GM21423 (cell line): ENCODE data around the gene POLR2H.

ENCODE experiments used
- ATAC-seq: cut with Tn5 transposase; IDR thresholded peaks from one replicate; pipeline ENCODE4 v1.9.1; 2021; ENCODE audit warnings: mild to moderate bottlenecking, moderate library complexity; ENCODE audit not compliant: unreplicated experiment

POLR2H gene

DNA sequence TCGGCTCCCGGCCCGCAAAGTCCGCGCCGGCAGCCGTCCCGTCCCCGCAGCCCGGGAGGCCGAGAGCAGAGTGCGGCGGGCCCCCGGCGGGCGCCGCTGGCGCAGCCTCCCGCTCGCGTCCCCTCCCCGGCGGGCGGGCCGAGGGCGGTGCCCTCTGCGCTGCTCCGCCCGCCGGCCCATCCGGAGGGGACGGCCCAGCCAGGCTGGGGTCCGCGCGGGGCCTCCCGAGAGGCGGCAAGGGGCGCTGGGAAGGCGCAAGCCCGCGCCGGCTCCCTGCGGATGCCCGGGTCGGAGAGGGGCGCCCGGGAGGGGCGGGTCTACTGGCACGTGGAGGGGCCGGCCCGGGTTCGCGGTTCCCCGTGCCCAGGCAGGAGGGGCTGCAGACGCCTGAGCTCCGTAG lies at the start of gene POLR2H, which contains the start of gene CLCN2:
Gene POLR2H, plus strand, starts transcription at position 179 of the 400 bp plus-strand sequence. CDS start 1,783 bp downstream, outside the sequence.
Gene CLCN2, minus strand, starts transcription at position 74 of the 400 bp plus-strand sequence. CDS start 126 bp downstream, outside the sequence.
- peak; percentile 40 for ATAC-seq

- peak; percentile 84 for ATAC-seq
These were observed 47.2 kb upstream of the POLR2H start, which contains the start of gene EIF4G1 for GRCh38 chr3:184314363-184314699. Gene EIF4G1, plus strand, starts transcription at chr3:184314606. Its CDS starts 1,191 bp downstream, at chr3:184315797.

DNA sequence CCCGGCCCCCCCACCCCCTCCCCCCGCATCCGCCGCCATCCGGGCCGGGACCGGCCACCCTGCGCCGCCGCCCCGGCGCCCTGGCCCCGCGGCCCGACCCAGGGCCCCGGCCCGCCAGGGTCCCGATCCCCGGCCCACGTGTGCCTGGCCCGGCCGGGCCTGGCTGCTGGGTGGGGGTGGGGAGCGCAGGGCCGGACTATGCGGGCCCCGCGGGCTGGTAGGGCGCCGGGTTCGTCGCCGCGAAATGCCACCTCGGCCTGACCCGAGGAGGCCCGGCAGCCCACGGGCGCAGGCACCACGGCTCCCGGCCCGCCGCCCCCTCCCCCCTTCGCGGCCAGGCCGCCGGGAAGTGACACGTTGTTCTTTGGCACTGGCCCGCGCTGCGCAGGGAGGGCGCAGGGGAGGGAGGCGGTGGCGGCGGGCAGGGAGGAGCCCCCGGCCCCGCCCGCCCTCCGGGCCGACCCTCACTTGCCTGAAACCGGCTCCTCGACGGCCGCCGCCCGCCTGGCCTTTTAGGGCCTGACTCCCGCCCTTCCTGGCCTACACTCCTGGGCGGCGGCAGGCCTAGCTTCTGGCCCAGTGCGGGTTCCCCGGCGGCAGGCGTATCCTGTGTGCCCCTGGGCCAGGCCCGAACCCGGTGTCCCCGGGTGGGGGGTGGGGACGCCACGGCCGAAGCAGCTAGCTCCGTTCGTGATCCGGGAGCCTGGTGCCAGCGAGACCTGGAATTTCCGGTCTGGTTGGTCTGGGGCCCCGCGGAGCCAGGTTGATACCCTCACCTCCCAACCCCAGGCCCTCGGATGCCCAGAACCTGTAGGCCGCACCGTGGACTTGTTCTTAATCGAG lies 46.6 kb upstream of the POLR2H start:
- ATAC-seq = peak; percentile 38

DNA sequence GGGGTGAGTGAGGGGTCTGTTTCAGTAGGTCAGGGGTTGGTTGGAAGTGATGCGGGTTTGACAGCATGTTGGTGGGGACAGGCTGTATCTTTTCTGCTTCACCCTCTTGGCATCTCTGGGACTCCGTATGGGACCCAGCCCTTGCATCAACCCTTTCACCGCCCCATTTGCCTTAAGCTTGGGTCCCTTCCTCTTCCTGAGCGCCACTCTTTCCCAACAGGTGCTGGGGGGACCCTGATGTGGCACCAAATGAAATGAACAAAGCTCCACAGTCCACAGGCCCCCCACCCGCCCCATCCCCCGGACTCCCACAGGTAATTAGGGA lies 46.0 kb upstream of the POLR2H start:
- no peak for ATAC-seq

GRCh38 chr3:184315871-184316661 lies 45.4 kb upstream of the POLR2H start:
- ATAC-seq = no peak

GRCh38 chr3:184316792-184317191 lies 44.7 kb upstream of the POLR2H start:
- no peak for ATAC-seq

- ATAC-seq = no peak
These were observed 44.3 kb upstream of the POLR2H start for GRCh38 chr3:184317201-184317600.

- no peak for ATAC-seq
These were observed 41.4 kb upstream of the POLR2H start for GRCh38 chr3:184320104-184320445.

- ATAC-seq = no peak
These were observed 39.8 kb upstream of the POLR2H start for GRCh38 chr3:184321666-184322065.

DNA sequence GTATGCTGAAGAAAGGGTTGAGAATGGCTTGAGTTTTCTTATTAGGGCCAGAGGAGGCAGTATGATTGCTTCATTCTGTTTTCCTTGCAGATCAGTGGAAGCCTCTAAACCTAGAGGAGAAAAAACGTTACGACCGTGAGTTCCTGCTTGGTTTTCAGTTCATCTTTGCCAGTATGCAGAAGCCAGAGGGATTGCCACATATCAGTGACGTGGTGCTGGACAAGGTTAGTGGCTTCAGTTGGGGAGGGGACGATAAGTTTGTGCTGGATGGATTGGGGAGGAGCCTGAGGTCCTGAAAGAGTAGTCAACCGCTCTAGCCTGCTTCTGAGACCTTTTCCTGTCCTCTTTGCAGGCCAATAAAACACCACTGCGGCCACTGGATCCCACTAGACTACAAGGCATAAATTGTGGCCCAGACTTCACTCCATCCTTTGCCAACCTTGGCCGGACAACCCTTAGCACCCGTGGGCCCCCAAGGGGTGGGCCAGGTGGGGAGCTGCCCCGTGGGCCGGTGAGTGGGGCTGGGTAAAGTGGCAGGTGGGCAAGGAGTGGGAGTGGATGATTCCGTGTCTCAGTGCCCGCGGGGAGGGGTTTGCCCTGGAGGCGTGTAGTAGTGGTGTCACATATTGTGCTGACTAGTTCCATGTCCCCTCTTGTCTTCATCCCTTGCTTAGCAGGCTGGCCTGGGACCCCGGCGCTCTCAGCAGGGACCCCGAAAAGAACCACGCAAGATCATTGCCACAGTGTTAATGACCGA lies 38.6 kb upstream of the POLR2H start:
- no peak for ATAC-seq

DNA sequence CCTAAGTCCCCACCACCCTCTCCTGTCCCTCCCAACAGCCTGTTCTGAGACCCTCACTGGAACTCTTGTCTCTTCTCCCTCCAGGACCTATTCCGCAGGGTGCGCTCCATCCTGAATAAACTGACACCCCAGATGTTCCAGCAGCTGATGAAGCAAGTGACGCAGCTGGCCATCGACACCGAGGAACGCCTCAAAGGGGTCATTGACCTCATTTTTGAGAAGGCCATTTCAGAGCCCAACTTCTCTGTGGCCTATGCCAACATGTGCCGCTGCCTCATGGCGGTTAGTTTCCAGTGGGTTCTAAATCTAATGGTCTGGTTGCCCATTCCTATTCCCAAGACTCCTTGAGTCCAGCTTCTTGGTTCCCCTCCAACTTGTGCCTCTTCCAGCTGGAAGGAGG lies 37.8 kb upstream of the POLR2H start:
- no peak for ATAC-seq

GRCh38 chr3:184325269-184325668 lies 36.2 kb upstream of the POLR2H start:
- ATAC-seq = no peak

DNA sequence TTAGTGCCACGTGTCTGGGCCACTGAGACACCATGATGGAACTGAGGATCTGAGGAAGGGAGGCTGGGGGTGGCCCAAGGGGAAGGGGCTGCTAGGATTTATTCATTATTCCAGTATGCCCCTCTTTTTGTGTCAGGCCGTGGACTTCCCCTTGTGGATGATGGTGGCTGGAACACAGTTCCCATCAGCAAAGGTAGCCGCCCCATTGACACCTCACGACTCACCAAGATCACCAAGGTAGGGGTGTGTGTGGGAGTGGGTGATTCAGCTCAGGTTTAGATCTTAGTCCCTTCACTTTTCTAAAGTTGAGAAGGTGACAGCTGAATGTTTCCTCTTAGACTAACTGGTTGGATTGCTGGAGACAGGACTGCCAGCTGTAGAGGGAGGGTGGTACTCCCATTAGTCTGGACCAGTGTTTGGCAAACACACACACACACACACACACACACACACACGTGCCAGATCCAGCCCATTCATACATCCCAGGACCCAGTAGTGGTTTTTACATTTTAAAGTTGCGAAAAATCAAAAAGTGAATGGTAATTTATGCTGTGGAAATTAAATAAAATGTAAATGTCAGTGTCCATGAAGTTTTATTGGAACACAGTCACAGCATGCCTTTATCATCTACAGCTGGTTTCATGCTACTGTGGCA lies 35.7 kb upstream of the POLR2H start:
- no peak for ATAC-seq

DNA sequence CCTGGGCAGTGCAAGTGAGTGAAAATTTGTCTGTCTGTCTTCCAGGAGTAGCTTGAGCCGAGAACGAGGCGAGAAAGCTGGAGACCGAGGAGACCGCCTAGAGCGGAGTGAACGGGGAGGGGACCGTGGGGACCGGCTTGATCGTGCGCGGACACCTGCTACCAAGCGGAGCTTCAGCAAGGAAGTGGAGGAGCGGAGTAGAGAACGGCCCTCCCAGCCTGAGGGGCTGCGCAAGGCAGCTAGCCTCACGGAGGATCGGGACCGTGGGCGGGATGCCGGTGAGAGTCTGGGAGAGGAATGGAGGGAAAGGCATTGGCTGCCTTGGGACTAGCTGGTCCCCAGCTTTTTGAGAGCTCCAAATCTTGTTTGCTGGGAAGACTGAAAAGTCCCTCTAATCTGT lies 34.3 kb upstream of the POLR2H start:
- no peak for ATAC-seq

DNA sequence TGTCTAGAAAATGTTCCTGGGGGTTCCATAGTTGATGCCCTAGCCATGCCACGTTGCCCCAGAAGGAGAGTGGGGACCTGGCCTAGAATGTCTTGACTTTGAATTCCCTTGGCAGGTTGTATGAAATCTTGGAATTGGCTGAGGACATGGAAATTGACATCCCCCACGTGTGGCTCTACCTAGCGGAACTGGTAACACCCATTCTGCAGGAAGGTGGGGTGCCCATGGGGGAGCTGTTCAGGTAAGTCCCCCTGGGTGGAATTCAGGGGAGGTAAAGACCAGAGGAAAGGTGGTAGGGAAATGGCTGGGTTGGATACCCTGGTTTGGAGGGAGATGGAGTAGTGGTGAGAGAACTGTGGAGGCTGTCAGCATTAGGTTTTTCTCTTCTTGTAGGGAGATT lies 33.0 kb upstream of the POLR2H start:
- ATAC-seq = no peak

DNA sequence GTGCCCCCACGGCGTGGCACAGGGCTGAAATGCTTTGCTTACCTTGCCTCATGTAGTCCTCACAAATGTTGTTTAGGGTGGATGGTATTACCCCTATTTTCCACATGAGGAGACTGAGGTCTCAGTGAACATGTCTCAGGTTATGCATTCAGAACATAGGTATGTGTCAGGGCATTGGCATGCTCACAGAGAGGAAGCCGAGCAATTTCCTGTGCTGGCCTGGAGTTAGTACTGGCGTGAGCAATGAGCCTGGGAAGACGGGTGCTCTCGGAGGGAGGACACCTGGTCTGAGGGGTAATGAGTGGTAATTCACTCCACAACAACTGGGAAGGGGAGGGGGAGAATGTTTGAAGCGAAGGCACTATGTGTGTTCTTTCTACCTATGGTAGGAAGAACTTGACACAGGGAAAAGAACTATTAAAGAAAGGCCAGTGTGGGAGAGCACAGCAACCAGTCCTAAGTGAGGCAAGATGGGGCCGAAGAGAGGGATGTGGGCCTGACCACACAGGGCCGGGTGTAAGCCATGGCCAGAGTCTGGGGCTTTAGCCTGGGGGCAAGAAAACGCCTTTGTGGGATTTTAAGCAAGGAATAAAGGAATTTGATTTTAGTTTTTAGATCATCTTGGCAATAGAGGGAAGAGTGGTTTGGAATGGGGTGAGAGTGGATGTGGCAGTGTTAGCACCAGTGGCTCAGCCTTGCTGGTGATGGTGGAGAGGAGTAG lies 29.0 kb upstream of the POLR2H start:
- ATAC-seq = no peak

DNA sequence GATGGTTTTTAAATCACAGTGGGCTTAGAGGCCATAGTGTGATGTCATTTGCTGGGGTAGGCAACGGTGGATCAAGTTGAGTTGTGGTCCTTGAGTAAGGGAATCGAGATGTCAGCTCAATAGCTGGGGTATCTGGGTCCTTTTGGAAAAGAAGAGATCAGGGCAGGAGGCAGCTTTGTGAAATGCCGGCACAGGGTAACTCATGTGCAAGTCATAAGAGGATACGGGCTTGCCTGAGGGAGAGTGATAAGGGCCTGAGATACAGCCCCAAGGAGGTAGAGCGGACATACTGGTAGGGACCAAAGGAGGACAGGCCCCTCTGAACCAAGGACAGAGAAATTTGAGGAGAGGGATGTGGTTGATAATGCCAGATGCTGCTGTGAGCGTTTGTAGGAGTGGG lies 28.3 kb upstream of the POLR2H start:
- no peak for ATAC-seq

DNA sequence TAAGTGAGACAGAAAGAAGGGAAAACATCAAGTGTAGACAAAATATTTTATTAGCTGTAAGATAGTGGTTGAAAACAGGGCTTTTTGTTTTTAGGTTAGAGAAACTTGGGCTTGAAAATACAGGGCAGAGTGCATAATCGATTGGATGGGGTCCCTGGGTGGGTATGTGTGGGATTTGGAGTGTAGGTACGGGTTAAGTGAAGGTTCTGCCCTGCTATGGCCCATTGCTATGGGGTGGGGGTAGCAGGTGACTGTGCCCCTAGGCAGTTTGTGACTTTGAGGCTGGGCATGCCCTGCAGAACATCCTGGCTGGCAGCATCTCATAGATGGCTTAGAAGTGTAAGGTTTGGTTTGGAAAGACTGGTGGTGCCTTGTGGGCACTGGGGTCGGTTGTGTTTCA lies 27.8 kb upstream of the POLR2H start:
- no peak for ATAC-seq

DNA sequence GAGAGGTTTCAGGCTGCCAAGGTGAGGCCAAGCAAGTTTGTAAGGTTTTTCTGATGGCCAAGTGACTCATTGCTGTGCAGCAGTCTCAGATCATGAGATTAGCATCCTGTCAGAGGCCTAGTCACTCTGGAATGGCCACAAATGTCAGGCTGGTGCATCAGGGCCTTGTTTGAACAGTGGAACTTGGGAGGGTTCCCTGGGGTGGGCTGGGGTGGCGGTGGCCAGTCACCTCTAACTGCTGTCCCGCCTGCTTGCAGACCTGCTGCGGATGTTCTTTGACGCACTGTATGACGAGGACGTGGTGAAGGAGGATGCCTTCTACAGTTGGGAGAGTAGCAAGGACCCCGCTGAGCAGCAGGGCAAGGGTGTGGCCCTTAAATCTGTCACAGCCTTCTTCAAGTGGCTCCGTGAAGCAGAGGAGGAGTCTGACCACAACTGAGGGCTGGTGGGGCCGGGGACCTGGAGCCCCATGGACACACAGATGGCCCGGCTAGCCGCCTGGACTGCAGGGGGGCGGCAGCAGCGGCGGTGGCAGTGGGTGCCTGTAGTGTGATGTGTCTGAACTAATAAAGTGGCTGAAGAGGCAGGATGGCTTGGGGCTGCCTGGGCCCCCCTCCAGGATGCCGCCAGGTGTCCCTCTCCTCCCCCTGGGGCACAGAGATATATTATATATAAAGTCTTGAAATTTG lies 26.9 kb upstream of the POLR2H start:
- ATAC-seq = no peak

DNA sequence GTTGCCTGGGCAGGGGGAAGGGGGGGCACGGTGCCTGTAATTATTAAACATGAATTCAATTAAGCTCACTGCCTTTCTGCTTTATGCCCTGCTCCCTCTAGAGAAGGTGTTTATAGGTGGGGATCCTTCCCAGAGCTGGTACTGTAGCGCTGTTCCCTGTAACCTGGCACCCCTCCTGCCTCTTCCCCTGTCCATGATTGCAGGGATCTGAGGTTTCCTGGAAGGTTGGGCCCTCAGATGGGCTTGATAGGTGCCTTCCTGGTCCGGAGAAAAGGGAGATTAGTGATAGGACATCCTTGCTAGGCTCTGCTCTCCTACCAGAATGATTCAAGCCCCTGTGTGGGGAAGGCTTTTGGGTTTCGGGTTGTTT lies 26.2 kb upstream of the POLR2H start:
- peak; percentile 1 for ATAC-seq
